HepG2 (cell line): ENCODE data around the gene TAS2R60. TPM values are rescaled to one million over a fixed set of nuclear protein-coding genes. Genes with fewer than 3 reads are reported as not detected.
A peak's percentile ranks its signal among the peaks of the same experiment; 100 is the strongest.

Source experiments
- ATAC-seq: fragments of 200-7000 bp; cut with Tn5 transposase; 3 replicates; pipeline ENCODE4 v1.9.1; 2020; ENCODE audit warnings: mild to moderate bottlenecking, moderate library complexity
- BruUV-seq: library from RNA; stranded (reverse); fragments of 400-500 nt; replicated peaks from 2 replicates; lab custom pipeline; 2021; lab: Mats Ljungman, UMichigan
- CTCF ChIA-PET: fragments of 300-600 bp; formaldehyde crosslinking; extraction: SDS; loops from one replicate; lab custom pipeline; 2021; ENCODE audit warnings: low total read pairs, inconsistent platforms, low intra/inter-chr PET ratio; lab: Yijun Ruan, JAX
- POLR2A ChIA-PET: fragments of 350-600 bp; sonication (Branson Sonifier 250); formaldehyde crosslinking; loops from one replicate; lab custom pipeline; 2020; ENCODE audit warnings: antibody characterized with exemption, inconsistent platforms; lab: Yijun Ruan, JAX
- DNase-seq: peaks from one replicate; pipeline ENCODE4 v3.0.0-alpha.2; 2015; ENCODE audit warnings: low spot score
- FAIRE-seq: peaks from 3 replicates; lab custom pipeline; 2011; peaks lifted over from hg19 to GRCh38; lab: Jason Lieb, UNC
- H2AFZ ChIP-seq: one replicate; pipeline ENCODE4 v1.6.1; 2011; ENCODE audit warnings: low read length, inconsistent platforms
- H3K27ac ChIP-seq: fragments of 300-600 bp; 3 replicates; pipeline ENCODE4 v1.8.0; 2011; ENCODE audit warnings: mixed run types, mild to moderate bottlenecking, mixed read lengths, low read length, inconsistent platforms; ENCODE audit not compliant: insufficient read depth; ENCODE audit errors: extremely low read length
- H3K27me3 ChIP-seq, 2 experiments: fragments of 200-600 bp in 1 of 2; 2 replicates in 1 of 2; 3 replicates in 1 of 2; pipeline versions ENCODE4 v1.6.0 to v1.8.0; 2011; ENCODE audit warnings: low read length in 2 of 2, mild to moderate bottlenecking in 2 of 2, moderate library complexity in 2 of 2, inconsistent platforms in 1 of 2; ENCODE audit not compliant: insufficient read depth in 2 of 2, control insufficient read depth in 1 of 2
- H3K36me3 ChIP-seq, 2 experiments: fragments of 200-600 bp in 1 of 2; replicated peaks in 1 of 2; 2 replicates in 1 of 2; 3 replicates in 1 of 2; pipeline versions ENCODE4 v1.5.1 to v1.8.0; 2011; ENCODE audit warnings: low read length in 2 of 2, inconsistent platforms in 1 of 2; ENCODE audit not compliant: insufficient read depth in 2 of 2, control insufficient read depth in 1 of 2
- H3K4me1 ChIP-seq: 2 replicates; pipeline ENCODE4 v1.5.1; 2012; ENCODE audit warnings: low read length, inconsistent platforms; ENCODE audit not compliant: insufficient read depth
- H3K4me2 ChIP-seq: 2 replicates; pipeline ENCODE4 v1.6.0; 2011; ENCODE audit warnings: low read depth, low read length, inconsistent platforms
- H3K4me3 ChIP-seq, 3 experiments: fragments of 200-600 bp in 1 of 3; sonication (generic), shearing (Covaris generic) in 1 of 3; replicated peaks in 1 of 3; 2 replicates each; pipeline ENCODE4 v1.5.1; 2011 to 2016; ENCODE audit warnings: low read length in 3 of 3, inconsistent platforms in 2 of 3, low read depth in 2 of 3, mild to moderate bottlenecking in 2 of 3, control low read depth in 1 of 3, mixed read lengths in 1 of 3; ENCODE audit not compliant: insufficient read depth in 1 of 3
- H3K79me2 ChIP-seq: one replicate; pipeline ENCODE4 v1.6.1; 2011; ENCODE audit warnings: low read length, inconsistent platforms; ENCODE audit not compliant: insufficient read depth
- H3K9ac ChIP-seq: 2 replicates; pipeline ENCODE4 v1.6.0; 2011; ENCODE audit warnings: mild to moderate bottlenecking, low read depth, low read length, inconsistent platforms; ENCODE audit not compliant: insufficient read depth
- H3K9me3 ChIP-seq: 2 replicates; pipeline ENCODE4 v1.5.1; 2012; ENCODE audit warnings: mild to moderate bottlenecking, low read length
- H4K20me1 ChIP-seq: 2 replicates; pipeline ENCODE4 v1.6.0; 2011; ENCODE audit warnings: inconsistent platforms, mild to moderate bottlenecking, low read length, moderate library complexity; ENCODE audit not compliant: insufficient read depth
- DPF2 ChIP-seq: sonication (generic); formaldehyde crosslinking; IDR thresholded peaks from 2 replicates; pipeline ENCODE4 v1.4.0; 2020; ENCODE audit warnings: mild to moderate bottlenecking, low read depth, missing genetic modification reagents, borderline replicate concordance
- E2F1 ChIP-seq: sonication (generic); formaldehyde crosslinking; IDR thresholded peaks from 2 replicates; pipeline ENCODE4 v1.5.0; 2020; ENCODE audit warnings: missing genetic modification reagents
- KDM5A ChIP-seq: fragments of 200-600 bp; sonication (generic); IDR thresholded peaks from 2 replicates; pipeline ENCODE4 v1.7.0; 2018; ENCODE audit warnings: antibody characterized with exemption, mild to moderate bottlenecking, low read length, borderline replicate concordance
- KLF16 ChIP-seq, 2 experiments: sonication (generic) in 1 of 2; formaldehyde crosslinking in 1 of 2; IDR thresholded peaks; 2 replicates each; pipeline versions ENCODE4 v1.6.1 to v1.8.0; 2016 to 2023; ENCODE audit warnings: missing genetic modification reagents in 2 of 2, missing compliant biosample characterization in 1 of 2
- MAFF ChIP-seq: IDR thresholded peaks from 2 replicates; pipeline ENCODE4 v1.6.1; 2011; ENCODE audit warnings: low read depth, low read length, improper control_type of control experiment
- MAFK ChIP-seq, 2 experiments: IDR thresholded peaks in 1 of 2; conservative IDR thresholded peaks in 1 of 2; 2 replicates each; pipeline ENCODE4 v1.6.1; 2011; ENCODE audit warnings: improper control_type of control experiment in 2 of 2, low read length in 2 of 2
- RBM39 ChIP-seq: fragments of 200-400 bp; formaldehyde crosslinking; IDR thresholded peaks from one replicate; pipeline ENCODE4 v1.6.1; 2018; ENCODE audit warnings: antibody characterized with exemption, mild to moderate bottlenecking, low read depth, low read length; ENCODE audit not compliant: poor library complexity, severe bottlenecking
- RFX5 ChIP-seq: IDR thresholded peaks from 2 replicates; pipeline ENCODE4 v1.6.1; 2011; ENCODE audit warnings: low read depth, low read length, improper control_type of control experiment
- RORA ChIP-seq: sonication (generic); formaldehyde crosslinking; IDR thresholded peaks from 2 replicates; pipeline ENCODE4 v1.5.0; 2020; ENCODE audit warnings: mild to moderate bottlenecking, missing genetic modification reagents, moderate library complexity
- ZNF256 ChIP-seq: sonication (generic); formaldehyde crosslinking; conservative IDR thresholded peaks from 2 replicates; pipeline ENCODE4 v1.4.0; 2020; ENCODE audit warnings: missing genetic modification reagents
- ZNF598 ChIP-seq: sonication (generic); formaldehyde crosslinking; IDR thresholded peaks from 2 replicates; pipeline ENCODE4 v1.5.1; 2020; ENCODE audit warnings: mild to moderate bottlenecking, missing genetic modification reagents, borderline replicate concordance
- ZNF749 ChIP-seq: sonication (generic); formaldehyde crosslinking; IDR thresholded peaks from 2 replicates; pipeline ENCODE4 v1.8.0; 2022; ENCODE audit warnings: mild to moderate bottlenecking, missing genetic modification reagents, moderate library complexity, borderline replicate concordance
- WGBS: methylation state at CpG from one replicate; pipeline ENCODE4 v1.1.6; 2017; ENCODE audit warnings: low lambda C conversion rate; 5-methylcytosine and 5-hydroxymethylcytosine counted together
- in situ Hi-C: cut with HindIII; loops from 2 replicates; pipeline ENCODE4 v1.10.0; 2017; ENCODE audit warnings: low pct_unique_long_range_greater_than_20kb; ENCODE audit not compliant: extremely low pct_ligation_motif_present
- intact Hi-C: fragments of 100-400 bp; cut with micrococcal nuclease; formaldehyde crosslinking; loops from one replicate; pipeline ENCODE4 v1.10.0; 2022; ENCODE audit not compliant: unreplicated experiment
- polyA plus RNA-seq, 8 experiments: library from polyadenylated mRNA; depleted of rRNA in 3 of 8; stranded (reverse) in 7 of 8; unstranded in 1 of 8; fragments of >200 nt; fragmentation: Illumina TruSeq in 4 of 8; extraction: Trizol in 4 of 8; gene quantifications; 2 replicates each; pipeline versions ENCODE4 v1.2.1 to v1.2.3, GENCODE V29; 2011 to 2016; ENCODE audit warnings: low read depth in 4 of 8, missing spikeins in 1 of 8, mixed read lengths in 1 of 8; ENCODE audit not compliant: insufficient read depth in 1 of 8
- total RNA-seq, 5 experiments: library from RNA; depleted of rRNA; stranded (reverse); fragments of >200 nt; fragmentation: Illumina TruSeq; extraction: Trizol; gene quantifications; 2 replicates each; pipeline ENCODE4 v1.2.3, GENCODE V29; 2016; ENCODE audit warnings: low read depth in 1 of 5
- TF ChIP-seq, protein P1 (sequence below): sonication (generic); formaldehyde crosslinking; IDR thresholded peaks from 2 replicates; pipeline ENCODE4 v1.4.0; 2020; ENCODE audit warnings: missing genetic modification reagents, borderline replicate concordance
- TF ChIP-seq, protein P2 (sequence below): sonication (generic); formaldehyde crosslinking; IDR thresholded peaks from 2 replicates; pipeline ENCODE4 v1.5.1; 2020; ENCODE audit warnings: mild to moderate bottlenecking, missing genetic modification reagents, borderline replicate concordance

TAS2R60 gene
- total and polyA plus RNA-seq, 2 of the 13 experiments (the other 11 are each of a cell fraction or from before 2014, with no cell fraction given) = not detected

DNA sequence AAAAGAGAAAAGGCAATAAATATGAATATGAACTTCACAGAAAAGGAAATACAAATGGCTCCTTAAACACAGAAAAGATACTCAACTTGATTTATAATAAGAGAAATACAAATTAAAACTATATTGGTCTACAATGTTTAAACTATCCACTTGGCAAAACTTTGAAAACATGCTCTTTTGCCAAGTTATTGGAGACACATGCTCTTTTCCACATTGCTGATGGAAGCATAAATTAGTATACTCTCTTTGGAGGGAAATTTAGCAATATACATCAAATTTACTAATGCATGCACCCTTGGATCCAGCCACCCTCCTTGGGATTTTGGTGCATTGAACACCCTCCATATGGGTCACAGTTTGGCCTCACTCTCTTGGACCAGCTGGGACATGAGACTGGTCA is 7.9 kb downstream of the TAS2R60 start:
- H3K4me1 ChIP-seq = no peaks in the 10 kb centered on the region
- in situ Hi-C loops (no loop called here), intact Hi-C loops (no loop called here)
- H3K4me3 ChIP-seq = no peak overlapping the region
- DNase-seq = no peak
- H3K9me3 ChIP-seq = no peaks in the 10 kb centered on the region
- no peaks in the 10 kb centered on the region for H3K27me3 ChIP-seq
- H3K79me2 ChIP-seq = no peaks in the 10 kb centered on the region
- TF ChIP-seq MAFF (0 out of 2 replicates have a peak, but pooled peaks have one; percentile 19), MAFK (conservative IDR thresholded peaks at IDR 0.05 in 1 of 2, IDR thresholded peaks at IDR 0.05 in 1 of 2; ENCODE audit: low read length in 2 of 2) (peak; percentile 21 to 53; a peak in 2 of 4 replicates)
- TF ChIP-seq, protein P1, sequence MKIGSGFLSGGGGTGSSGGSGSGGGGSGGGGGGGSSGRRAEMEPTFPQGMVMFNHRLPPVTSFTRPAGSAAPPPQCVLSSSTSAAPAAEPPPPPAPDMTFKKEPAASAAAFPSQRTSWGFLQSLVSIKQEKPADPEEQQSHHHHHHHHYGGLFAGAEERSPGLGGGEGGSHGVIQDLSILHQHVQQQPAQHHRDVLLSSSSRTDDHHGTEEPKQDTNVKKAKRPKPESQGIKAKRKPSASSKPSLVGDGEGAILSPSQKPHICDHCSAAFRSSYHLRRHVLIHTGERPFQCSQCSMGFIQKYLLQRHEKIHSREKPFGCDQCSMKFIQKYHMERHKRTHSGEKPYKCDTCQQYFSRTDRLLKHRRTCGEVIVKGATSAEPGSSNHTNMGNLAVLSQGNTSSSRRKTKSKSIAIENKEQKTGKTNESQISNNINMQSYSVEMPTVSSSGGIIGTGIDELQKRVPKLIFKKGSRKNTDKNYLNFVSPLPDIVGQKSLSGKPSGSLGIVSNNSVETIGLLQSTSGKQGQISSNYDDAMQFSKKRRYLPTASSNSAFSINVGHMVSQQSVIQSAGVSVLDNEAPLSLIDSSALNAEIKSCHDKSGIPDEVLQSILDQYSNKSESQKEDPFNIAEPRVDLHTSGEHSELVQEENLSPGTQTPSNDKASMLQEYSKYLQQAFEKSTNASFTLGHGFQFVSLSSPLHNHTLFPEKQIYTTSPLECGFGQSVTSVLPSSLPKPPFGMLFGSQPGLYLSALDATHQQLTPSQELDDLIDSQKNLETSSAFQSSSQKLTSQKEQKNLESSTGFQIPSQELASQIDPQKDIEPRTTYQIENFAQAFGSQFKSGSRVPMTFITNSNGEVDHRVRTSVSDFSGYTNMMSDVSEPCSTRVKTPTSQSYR (CRISPR knock-in tag) = no peak
- ATAC-seq = no peak
- no peaks in the 10 kb centered on the region for H4K20me1 ChIP-seq
- FAIRE-seq = no peak
- H3K36me3 ChIP-seq = no peaks in the 10 kb centered on the region
- ChIA-PET CTCF (no interaction called here), POLR2A (no interaction called here)
- no peak overlapping the region for H2AFZ ChIP-seq
- no peak overlapping the region for H3K27ac ChIP-seq
- no peak overlapping the region for H3K9ac ChIP-seq
- no peak overlapping the region for H3K4me2 ChIP-seq
- BruUV-seq = no TSS peak

DNA sequence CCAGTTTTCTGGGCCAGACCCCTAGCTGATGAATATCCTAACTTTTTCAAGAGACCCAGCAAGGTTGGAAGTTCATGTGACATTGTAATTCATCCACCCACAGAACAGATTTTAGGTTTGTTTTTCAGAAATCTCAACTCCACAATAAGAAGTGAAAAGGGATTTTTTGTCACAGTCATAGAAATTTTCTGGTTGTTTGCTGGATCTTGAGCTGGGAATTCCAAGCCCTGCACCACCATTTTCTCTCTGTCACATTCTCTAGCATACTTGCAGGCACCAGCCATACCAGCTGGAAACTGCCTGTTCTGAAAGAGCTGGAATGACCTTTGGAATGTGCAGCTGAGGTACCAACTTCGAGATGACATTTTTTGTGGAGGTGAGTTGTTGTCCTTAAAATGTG is 8.5 kb downstream of the TAS2R60 start:
- no peak overlapping the region for H3K9ac ChIP-seq
- FAIRE-seq (no peak), ATAC-seq (no peak), DNase-seq (no peak)
- H4K20me1 ChIP-seq = no peaks in the 10 kb centered on the region
- H3K36me3 ChIP-seq = no peaks in the 10 kb centered on the region
- ChIA-PET CTCF (no interaction called here), POLR2A (no interaction called here)
- BruUV-seq = no TSS peak
- no peaks in the 10 kb centered on the region for H3K79me2 ChIP-seq
- H3K9me3 ChIP-seq = no peaks in the 10 kb centered on the region
- no peak overlapping the region for H3K4me2 ChIP-seq
- no peaks in the 10 kb centered on the region for H3K4me1 ChIP-seq
- no peaks in the 10 kb centered on the region for H3K27me3 ChIP-seq
- in situ Hi-C loops = no loop called here
- intact Hi-C loops = no loop called here
- 0% methylated on average over 1 of the region's 1 CpG for WGBS
- H3K27ac ChIP-seq = no peak overlapping the region
- no peak overlapping the region for H2AFZ ChIP-seq
- H3K4me3 ChIP-seq = no peak overlapping the region
- TF ChIP-seq ZNF256 (CRISPR knock-in tag) = no peak
- no peak for TF ChIP-seq KDM5A
- no peak for TF ChIP-seq RFX5
- no peak for TF ChIP-seq RBM39
- TF ChIP-seq ZNF749 (CRISPR knock-in tag) = no peak
- no peak for TF ChIP-seq KLF16 (CRISPR knock-in tag; IDR thresholded peaks at IDR 0.05)
- no peak for TF ChIP-seq ZNF598
- TF ChIP-seq, protein P2, sequence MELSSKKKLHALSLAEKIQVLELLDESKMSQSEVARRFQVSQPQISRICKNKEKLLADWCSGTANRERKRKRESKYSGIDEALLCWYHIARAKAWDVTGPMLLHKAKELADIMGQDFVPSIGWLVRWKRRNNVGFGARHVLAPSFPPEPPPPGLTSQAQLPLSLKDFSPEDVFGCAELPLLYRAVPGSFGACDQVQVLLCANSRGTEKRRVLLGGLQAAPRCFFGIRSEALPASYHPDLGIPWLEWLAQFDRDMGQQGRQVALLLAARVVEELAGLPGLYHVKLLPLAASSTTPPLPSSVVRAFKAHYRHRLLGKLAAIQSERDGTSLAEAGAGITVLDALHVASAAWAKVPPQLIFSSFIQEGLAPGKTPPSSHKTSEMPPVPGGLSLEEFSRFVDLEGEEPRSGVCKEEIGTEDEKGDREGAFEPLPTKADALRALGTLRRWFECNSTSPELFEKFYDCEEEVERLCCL (CRISPR knock-in tag) = no peak
- TF ChIP-seq RORA (CRISPR knock-in tag) = no peak
- no peak for TF ChIP-seq E2F1 (CRISPR knock-in tag)
- no peak for TF ChIP-seq DPF2
